ENCODE measurements around the gene CFAP52. TPM values are rescaled to one million over a fixed set of nuclear protein-coding genes. Genes with fewer than 3 reads are reported as not detected.

Gene CFAP52
- polyA plus RNA-seq, 3 donors, result 0.22 TPM; not detected in 2

DNA sequence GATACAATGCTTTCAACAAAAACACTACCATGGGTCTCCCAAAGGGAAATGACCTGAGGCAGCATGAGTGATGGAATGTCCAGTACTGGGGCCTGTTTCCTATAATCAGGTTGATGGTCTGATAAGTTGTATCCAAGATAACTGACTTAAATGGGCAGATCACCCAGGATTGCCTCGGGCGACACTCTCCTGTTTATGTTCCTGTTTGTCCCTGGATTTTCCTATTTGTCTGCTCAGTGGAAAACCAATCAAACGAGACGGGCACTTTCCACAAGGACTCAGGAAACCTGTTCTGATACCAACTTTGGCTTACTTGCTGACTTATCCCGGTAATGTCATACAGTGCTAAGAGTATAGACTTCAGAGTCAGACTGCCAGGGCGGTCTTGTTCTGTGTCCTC lies 96.2 kb downstream of the CFAP52 start:
- WGBS, 3 donors, result 77 to 90% (median 87%) methylated on average over 6 of the region's 6 CpGs
- H3K27ac ChIP-seq (ENCODE audit: low read depth, low read length), result no peak overlapping the region

DNA sequence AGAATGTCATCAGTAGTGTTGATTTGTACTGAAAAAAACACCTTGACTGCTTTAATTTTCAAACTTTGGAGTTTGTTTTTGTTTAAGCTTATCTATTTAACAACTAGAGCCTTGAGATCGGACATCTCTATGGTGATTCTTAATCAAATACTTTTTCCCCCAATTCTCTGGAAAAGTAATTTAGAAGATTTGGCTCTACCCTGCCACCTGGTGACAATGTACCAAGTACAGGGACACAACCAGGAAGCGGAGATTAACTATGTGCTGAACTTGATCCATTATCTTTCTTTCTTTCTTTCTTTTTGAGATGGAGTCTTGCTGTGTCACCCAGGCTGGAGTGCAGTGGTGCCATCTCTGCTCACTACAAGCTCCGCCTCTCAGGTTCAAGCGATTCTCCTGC lies 99.6 kb downstream of the CFAP52 start:
- H3K27ac ChIP-seq (ENCODE audit: low read depth, low read length), result no peak overlapping the region
- WGBS, 3 donors, result 77 to 90% (median 83%) methylated on average over 4 of the region's 4 CpGs

GRCh38 chr17:9676820-9677310 lies 100.4 kb downstream of the CFAP52 start:
- 88 to 95% (median 90%) methylated on average over 4 of the region's 4 CpGs for WGBS, 3 donors

DNA sequence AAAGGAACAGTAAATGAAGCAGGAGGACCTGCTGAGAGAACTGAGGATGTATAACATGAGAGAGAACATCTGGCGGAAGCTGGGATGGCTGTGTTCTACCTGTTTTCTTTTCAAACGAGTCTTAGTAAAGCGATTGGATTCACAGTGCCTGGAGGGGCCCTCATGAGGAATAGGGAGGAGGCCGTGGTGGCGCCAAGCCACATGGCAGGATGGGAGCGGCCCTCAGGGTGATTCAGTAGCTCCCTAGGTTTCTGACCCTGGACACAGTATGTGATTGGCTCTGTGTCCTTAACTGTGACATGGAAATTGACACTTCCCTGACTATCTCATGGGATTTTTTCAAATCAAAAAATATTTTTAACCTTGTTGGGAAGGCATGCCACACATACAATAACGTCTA lies 101.0 kb downstream of the CFAP52 start:
- H3K27ac ChIP-seq (ENCODE audit: low read depth, low read length), result no peak overlapping the region
- WGBS, 3 donors, result 72 to 89% (median 82%) methylated on average over 7 of the region's 7 CpGs

More at GRCh38 chr17:9676820-9677310, 100.4 kb downstream of the CFAP52 start:
- H3K27ac ChIP-seq (ENCODE audit: low read depth, low read length), result no peak overlapping the region

- WGBS, 3 donors, result 76 to 83% (median 78%) methylated on average over 4 of the region's 4 CpGs
Measured at GRCh38 chr17:9677896-9678295, 101.5 kb downstream of the CFAP52 start.

DNA sequence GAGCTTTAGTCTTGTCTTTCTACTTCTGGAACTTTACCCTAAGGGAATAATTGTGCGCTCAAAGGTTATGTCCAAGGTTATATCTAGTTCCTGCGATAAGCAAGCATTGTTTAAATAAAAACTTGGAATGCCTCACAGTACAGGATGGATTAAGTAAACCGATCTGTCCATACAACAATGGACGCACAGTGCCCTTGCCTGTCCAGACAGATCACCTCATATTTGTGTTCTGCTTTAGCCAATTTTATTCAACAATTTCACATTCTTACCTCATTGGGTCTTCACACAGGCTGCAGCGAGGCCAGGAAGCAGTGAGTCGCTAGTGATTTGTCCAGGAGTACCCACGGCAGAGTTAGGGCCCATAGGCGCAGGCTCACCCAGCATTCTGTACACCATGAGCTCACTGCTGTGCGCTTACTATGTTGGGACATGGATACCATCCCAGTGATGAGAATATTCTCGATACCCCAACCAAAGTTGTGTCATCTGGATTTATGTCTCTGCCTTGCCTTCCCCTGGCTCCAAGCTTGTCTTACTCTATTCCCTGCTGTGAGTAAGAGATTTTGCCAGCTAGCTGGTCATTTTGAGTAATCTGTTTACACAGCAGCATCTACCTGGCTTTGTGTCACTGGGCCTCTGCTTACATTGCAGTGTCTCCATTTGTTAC lies 108.6 kb downstream of the CFAP52 start:
- 59 to 79% (median 77%) methylated on average over 10 of the region's 10 CpGs for WGBS, 3 donors
- H3K27ac ChIP-seq (ENCODE audit: low read depth, low read length), result no peak overlapping the region

More at GRCh38 chr17:9677896-9678295, 101.5 kb downstream of the CFAP52 start:
- no peak overlapping the region for H3K27ac ChIP-seq (ENCODE audit: low read depth, low read length)

Other genes with a start within 250 kb of the CFAP52 start
- gene STX8, start 822 bp upstream of the CFAP52 start, polyA plus RNA-seq, result 10 to 100 TPM; 36.7 to 78.7 (median 55.6) TPM
- gene USP43, start 68.9 kb downstream of the CFAP52 start, polyA plus RNA-seq, result 1 to 10 TPM in 1 of 3 donors, under 1 TPM in 2; 0.21 to 3.3 (median 0.79) TPM
- 1 to 10 TPM in 1 of 3 donors, not detected in 2; 1.3 TPM for gene DHRS7C, start 214.9 kb downstream of the CFAP52 start, polyA plus RNA-seq
- not detected for gene GSG1L2, start 245.4 kb downstream of the CFAP52 start, polyA plus RNA-seq
- 10 to 100 TPM in 1 of 3 donors, 1 to 10 TPM in 1, under 1 TPM in 1; 0.58 to 57.7 (median 4.4) TPM for gene GLP2R, start 249.3 kb downstream of the CFAP52 start, polyA plus RNA-seq